Measurements from ENCODE around the gene CCDC81. TPM values are rescaled to one million over a fixed set of nuclear protein-coding genes. Genes with fewer than 3 reads are reported as not detected.

CCDC81 gene
- total RNA-seq, 1 experiment from 2014 or later: 1.1 TPM

DNA sequence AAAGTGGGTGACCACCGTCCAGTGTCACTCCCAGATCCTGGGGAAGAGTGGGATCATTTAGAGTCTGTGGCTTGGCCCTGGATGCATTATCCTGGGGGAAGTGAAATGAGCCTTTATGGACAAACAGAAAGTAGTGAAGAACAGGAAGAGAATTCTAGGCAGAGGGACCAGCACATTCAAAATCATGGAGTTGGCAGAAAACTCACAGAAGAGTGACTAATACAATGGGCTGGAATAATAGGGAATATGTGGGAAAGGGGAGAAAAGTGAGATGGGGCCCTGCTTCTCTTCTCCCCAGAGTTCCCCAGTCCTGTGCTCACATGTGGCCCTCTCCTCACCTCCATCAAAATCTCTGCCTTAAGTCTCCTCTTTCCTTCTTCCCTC is 84.3 kb downstream of the CCDC81 start:
- H3K36me3 ChIP-seq (ENCODE audit: insufficient read depth, low read length, poor library complexity, severe bottlenecking): no peaks in the 10 kb centered on the region
- H3K9me3 ChIP-seq (ENCODE audit: low read depth, low read length, poor library complexity, severe bottlenecking): no peaks in the 10 kb centered on the region
- H3K27ac ChIP-seq (ENCODE audit: low read depth, low read length, poor library complexity, severe bottlenecking): no peak overlapping the region
- CTCF ChIA-PET: no interaction called here
- H3K4me3 ChIP-seq (ENCODE audit: low read depth, low read length, poor library complexity, severe bottlenecking): no peak overlapping the region
- POLR2A ChIA-PET (ENCODE audit: low non-redundant PET): no interaction called here
- no peak for DNase-seq (ENCODE audit: low spot score)
- H3K27me3 ChIP-seq (replicated peaks; ENCODE audit: insufficient read depth, low read depth, low read length, poor library complexity): no peaks in the 10 kb centered on the region
- peaks cover 8% of the 10 kb centered on the region for H3K4me1 ChIP-seq (ENCODE audit: insufficient read depth, low read length, poor library complexity, severe bottlenecking)
- intact Hi-C loops (cut with micrococcal nuclease; ENCODE audit: unreplicated experiment): loop anchor here (5.0 kb wide), 1 partner anchor 833 kb away; no protein-coding TSS in a partner anchor
- TF ChIP-seq, protein P1, sequence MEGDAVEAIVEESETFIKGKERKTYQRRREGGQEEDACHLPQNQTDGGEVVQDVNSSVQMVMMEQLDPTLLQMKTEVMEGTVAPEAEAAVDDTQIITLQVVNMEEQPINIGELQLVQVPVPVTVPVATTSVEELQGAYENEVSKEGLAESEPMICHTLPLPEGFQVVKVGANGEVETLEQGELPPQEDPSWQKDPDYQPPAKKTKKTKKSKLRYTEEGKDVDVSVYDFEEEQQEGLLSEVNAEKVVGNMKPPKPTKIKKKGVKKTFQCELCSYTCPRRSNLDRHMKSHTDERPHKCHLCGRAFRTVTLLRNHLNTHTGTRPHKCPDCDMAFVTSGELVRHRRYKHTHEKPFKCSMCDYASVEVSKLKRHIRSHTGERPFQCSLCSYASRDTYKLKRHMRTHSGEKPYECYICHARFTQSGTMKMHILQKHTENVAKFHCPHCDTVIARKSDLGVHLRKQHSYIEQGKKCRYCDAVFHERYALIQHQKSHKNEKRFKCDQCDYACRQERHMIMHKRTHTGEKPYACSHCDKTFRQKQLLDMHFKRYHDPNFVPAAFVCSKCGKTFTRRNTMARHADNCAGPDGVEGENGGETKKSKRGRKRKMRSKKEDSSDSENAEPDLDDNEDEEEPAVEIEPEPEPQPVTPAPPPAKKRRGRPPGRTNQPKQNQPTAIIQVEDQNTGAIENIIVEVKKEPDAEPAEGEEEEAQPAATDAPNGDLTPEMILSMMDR (conservative IDR thresholded peaks at IDR 0.05; ENCODE audit: low read depth, low read length): no peak
- no peak for TF ChIP-seq EZH2 (IDR thresholded peaks at IDR 0.05; ENCODE audit: borderline replicate concordance, low read depth, low read length, poor library complexity, severe bottlenecking)
- BruUV-seq (replicated peaks): no TSS peak

DNA sequence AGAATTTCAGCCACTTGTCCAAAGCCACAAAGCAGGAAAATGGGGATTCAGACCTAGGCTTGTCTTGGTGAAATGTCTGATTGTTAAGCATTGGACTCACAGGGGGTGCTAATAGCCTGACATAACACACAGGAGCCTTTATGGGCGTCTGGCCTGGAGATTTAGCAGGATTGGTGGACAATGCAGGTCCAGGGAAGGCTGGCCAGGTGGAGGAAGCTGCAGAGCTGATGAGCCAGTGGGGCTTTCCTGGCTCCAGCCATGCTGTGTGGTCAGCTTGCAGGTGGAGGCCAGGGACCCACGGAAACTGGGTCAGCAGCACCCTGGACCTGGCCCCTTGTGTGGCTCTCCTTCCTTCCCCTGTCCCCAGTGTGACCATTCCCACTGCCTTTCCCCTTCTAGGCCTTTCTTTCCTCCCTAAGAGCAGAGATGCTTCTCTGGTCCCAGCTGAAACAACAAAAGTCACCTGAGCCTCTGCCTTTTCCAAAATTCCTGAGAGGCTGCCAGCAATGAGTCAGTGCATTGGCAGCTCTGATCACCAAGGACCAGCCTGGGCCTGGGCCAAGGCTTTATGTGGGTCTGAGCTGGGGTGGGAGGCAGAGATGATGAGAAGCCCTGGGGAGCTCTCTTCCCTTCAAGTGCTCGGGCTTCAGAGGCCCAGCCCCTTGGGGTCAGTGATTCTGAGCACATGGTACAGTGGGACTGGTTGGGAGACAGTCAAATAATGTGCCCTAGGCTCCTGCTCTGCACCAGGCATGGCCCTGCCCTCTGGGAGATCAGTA is 85.2 kb downstream of the CCDC81 start:
- H3K36me3 ChIP-seq (ENCODE audit: insufficient read depth, low read length, poor library complexity, severe bottlenecking): no peaks in the 10 kb centered on the region
- BruUV-seq (replicated peaks): no TSS peak
- peak; percentile 81 for DNase-seq (ENCODE audit: low spot score)
- CTCF ChIA-PET: interaction anchor here (1.0 kb wide), 1 partner anchor 149 kb away, joined by 3 read pairs; no protein-coding TSS in a partner anchor
- no peak overlapping the region for H3K4me3 ChIP-seq (ENCODE audit: low read depth, low read length, poor library complexity, severe bottlenecking)
- H3K9me3 ChIP-seq (ENCODE audit: low read depth, low read length, poor library complexity, severe bottlenecking): no peaks in the 10 kb centered on the region
- intact Hi-C loops (cut with micrococcal nuclease; ENCODE audit: unreplicated experiment): loop anchor here (5.0 kb wide), 1 partner anchor 832 kb away; no protein-coding TSS in a partner anchor
- H3K27ac ChIP-seq (ENCODE audit: low read depth, low read length, poor library complexity, severe bottlenecking): no peak overlapping the region
- POLR2A ChIA-PET (ENCODE audit: low non-redundant PET): no interaction called here
- TF ChIP-seq, protein P1 (conservative IDR thresholded peaks at IDR 0.05; ENCODE audit: low read depth, low read length): no peak
- no peak for TF ChIP-seq EZH2 (IDR thresholded peaks at IDR 0.05; ENCODE audit: borderline replicate concordance, low read depth, low read length, poor library complexity, severe bottlenecking)
- H3K4me1 ChIP-seq (ENCODE audit: insufficient read depth, low read length, poor library complexity, severe bottlenecking): peaks cover 8% of the 10 kb centered on the region
- no peaks in the 10 kb centered on the region for H3K27me3 ChIP-seq (replicated peaks; ENCODE audit: insufficient read depth, low read depth, low read length, poor library complexity)

DNA sequence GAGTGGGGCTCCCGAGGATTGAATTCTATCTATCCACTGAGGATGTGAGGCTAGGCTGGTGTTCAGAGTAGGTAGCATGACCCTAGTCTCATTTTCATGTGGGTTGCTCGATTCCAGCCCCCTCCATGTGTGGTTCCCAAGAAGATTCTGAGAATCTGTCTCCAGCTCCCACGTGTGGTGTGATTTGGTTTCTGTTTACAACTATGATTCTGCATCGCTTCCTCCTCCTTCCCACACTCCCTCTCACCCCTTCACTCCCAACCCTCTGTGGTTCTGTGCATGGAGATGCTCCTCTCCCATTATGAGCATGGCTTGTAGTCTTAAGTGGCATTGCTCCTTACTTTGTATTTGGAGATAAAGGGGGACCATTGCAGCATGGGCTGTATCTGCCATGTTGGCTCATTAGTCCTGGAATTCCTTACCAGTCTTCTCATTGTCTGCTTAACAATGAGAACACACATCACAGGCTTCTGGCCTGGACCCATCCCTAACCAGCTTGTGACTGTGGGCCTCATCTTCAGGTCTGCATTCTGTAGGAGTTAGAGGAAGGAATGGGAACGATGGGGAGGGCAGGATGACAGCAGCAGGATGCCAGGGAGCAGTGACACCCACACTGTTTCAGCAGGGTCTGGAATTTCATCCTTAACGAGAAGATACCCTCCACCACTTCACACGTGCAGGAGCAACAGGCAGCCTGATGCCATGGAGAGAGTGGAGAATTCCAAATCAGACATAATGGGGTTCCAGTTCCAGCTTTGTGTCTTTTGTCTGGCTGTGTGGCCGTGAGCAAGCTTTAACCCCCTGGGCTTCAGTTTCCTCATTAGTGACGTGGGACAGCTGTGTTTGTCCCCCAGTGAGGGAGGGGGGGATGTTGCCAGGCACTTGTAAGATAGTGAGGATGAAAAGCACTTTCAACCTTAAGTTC is 86.0 kb downstream of the CCDC81 start:
- Histone ChIP-seq H3K4me3 (ENCODE audit: low read depth, low read length, poor library complexity, severe bottlenecking) (no peak overlapping the region), H3K4me1 (ENCODE audit: insufficient read depth, low read length, poor library complexity, severe bottlenecking) (peaks cover 8% of the 10 kb centered on the region), H3K36me3 (ENCODE audit: insufficient read depth, low read length, poor library complexity, severe bottlenecking) (no peaks in the 10 kb centered on the region), H3K9me3 (ENCODE audit: low read depth, low read length, poor library complexity, severe bottlenecking) (no peaks in the 10 kb centered on the region), H3K27me3 (replicated peaks; ENCODE audit: insufficient read depth, low read depth, low read length, poor library complexity) (no peaks in the 10 kb centered on the region), H3K27ac (ENCODE audit: low read depth, low read length, poor library complexity, severe bottlenecking) (no peak overlapping the region)
- TF ChIP-seq, protein P1 (conservative IDR thresholded peaks at IDR 0.05; ENCODE audit: low read depth, low read length): no peak
- no peak for TF ChIP-seq EZH2 (IDR thresholded peaks at IDR 0.05; ENCODE audit: borderline replicate concordance, low read depth, low read length, poor library complexity, severe bottlenecking)
- ChIA-PET POLR2A (ENCODE audit: low non-redundant PET) (no interaction called here), CTCF (interaction anchor here (1.0 kb wide), 1 partner anchor 148 kb away, joined by 3 read pairs; no protein-coding TSS in a partner anchor)
- BruUV-seq (replicated peaks): no TSS peak
- no peak for DNase-seq (ENCODE audit: low spot score)
- intact Hi-C loops (cut with micrococcal nuclease; ENCODE audit: unreplicated experiment): no loop called here
